Stimulated activated CD8-positive, alpha-beta memory T cell treated with anti-CD3 and anti-CD28 coated beads, Interleukin-7, amount 100 ng/mL, for 48 hours (primary cell): ENCODE measurements around the gene HEBP1.

Source experiments
- DNase-seq, 2 donors: peaks; one replicate each; pipeline ENCODE4 v3.0.0-alpha.2; 2020; ENCODE audit warnings: low read depth in 1 of 2; ENCODE audit errors: extremely low read depth in 1 of 2

HEBP1 gene

GRCh38 chr12:12954878-12955625 lies 45.0 kb downstream of the HEBP1 start:
- DNase-seq, result no peak

GRCh38 chr12:12954356-12954755 lies 45.7 kb downstream of the HEBP1 start:
- no peak for DNase-seq

GRCh38 chr12:12952036-12952435 lies 48.0 kb downstream of the HEBP1 start, which contains the start of gene GPRC5D:
Gene GPRC5D, minus strand, starts transcription at chr12:12952170. Its CDS starts 1,786 bp downstream, at chr12:12950384.
- no peak for DNase-seq

GRCh38 chr12:12951504-12951903 lies 48.6 kb downstream of the HEBP1 start:
- DNase-seq, result no peak

GRCh38 chr12:12947902-12948301 lies 52.2 kb downstream of the HEBP1 start:
- DNase-seq, result no peak

GRCh38 chr12:12946686-12947355 lies 53.2 kb downstream of the HEBP1 start:
- no peak for DNase-seq

GRCh38 chr12:12945591-12945990 lies 54.5 kb downstream of the HEBP1 start:
- DNase-seq, result no peak

- DNase-seq, result no peak
Observed at GRCh38 chr12:12943586-12944260, 56.3 kb downstream of the HEBP1 start.

- DNase-seq, result no peak
Observed at GRCh38 chr12:12941450-12942350, 58.4 kb downstream of the HEBP1 start.

GRCh38 chr12:12939888-12940287 lies 60.2 kb downstream of the HEBP1 start:
- DNase-seq, result no peak

- DNase-seq, result no peak
Observed at GRCh38 chr12:12938541-12938940, 61.5 kb downstream of the HEBP1 start.

- DNase-seq, result no peak
Observed at GRCh38 chr12:12936983-12937491, 63.0 kb downstream of the HEBP1 start.

- DNase-seq, result no peak
Observed at GRCh38 chr12:12934556-12934955, 65.5 kb downstream of the HEBP1 start.

- no peak for DNase-seq
Observed at GRCh38 chr12:12933742-12934141, 66.3 kb downstream of the HEBP1 start.

GRCh38 chr12:12930633-12931219 lies 69.3 kb downstream of the HEBP1 start:
- no peak for DNase-seq

GRCh38 chr12:12929696-12930095 lies 70.4 kb downstream of the HEBP1 start:
- DNase-seq, result no peak

- DNase-seq, result peak in 1 of 2 donors; percentile 9
Observed at GRCh38 chr12:12927211-12928079, 72.6 kb downstream of the HEBP1 start.

GRCh38 chr12:12926571-12927071 lies 73.4 kb downstream of the HEBP1 start:
- no peak for DNase-seq

GRCh38 chr12:12925388-12925787 lies 74.7 kb downstream of the HEBP1 start:
- no peak for DNase-seq
